Activated T-helper 2 cell treated with anti-CD3 and anti-CD28 coated beads, Interferon-gamma antibody, Interleukin-2, Interleukin-4, amounts not matched to agents 10 μg/mL and 5 μg/mL and 100 μg/mL, durations not matched to agents 14 hours and 24 hours and 36 hours (primary cell): Measurements from ENCODE around the gene DEFB129. TPM values are rescaled to one million over a fixed set of nuclear protein-coding genes. Genes with fewer than 3 reads are reported as not detected.
"Not testable (repeated sequence)": the region's sequence is repeated elsewhere in the genome, so short reads cannot be mapped to it uniquely, and the experiment has no call there.

Experiments used
- DNase-seq: peaks from one replicate; pipeline ENCODE4 v3.0.0; 2021; ENCODE audit warnings: low spot score
- H3K27ac Mint-ChIP-seq: one replicate; pipeline ENCODE4 v1.8.0; 2021; ENCODE audit warnings: mixed read lengths
- H3K27me3 Mint-ChIP-seq: one replicate; pipeline ENCODE4 v1.8.0; 2021; ENCODE audit warnings: low read depth, mixed read lengths
- H3K36me3 Mint-ChIP-seq: one replicate; pipeline ENCODE4 v1.8.0; 2021; ENCODE audit warnings: low read depth, mixed read lengths
- H3K4me1 Mint-ChIP-seq: one replicate; pipeline ENCODE4 v1.8.0; 2021; ENCODE audit warnings: low read depth, mixed read lengths
- H3K4me3 Mint-ChIP-seq: one replicate; pipeline ENCODE4 v1.8.0; 2021; ENCODE audit warnings: low read depth, mild to moderate bottlenecking, moderate library complexity, mixed read lengths
- H3K9me3 Mint-ChIP-seq: one replicate; pipeline ENCODE4 v1.8.0; 2021; ENCODE audit warnings: mixed read lengths
- intact Hi-C: fragments of 100-400 bp; cut with micrococcal nuclease; formaldehyde crosslinking; loops from one replicate; pipeline ENCODE4 v1.15.1; 2023
- total RNA-seq: library from RNA; stranded (reverse); gene quantifications from 2 replicates; pipeline ENCODE4 v1.2.3, GENCODE V29; 2022

Gene DEFB129
- total RNA-seq, 1 donor from 2014 or later, result not detected

DNA sequence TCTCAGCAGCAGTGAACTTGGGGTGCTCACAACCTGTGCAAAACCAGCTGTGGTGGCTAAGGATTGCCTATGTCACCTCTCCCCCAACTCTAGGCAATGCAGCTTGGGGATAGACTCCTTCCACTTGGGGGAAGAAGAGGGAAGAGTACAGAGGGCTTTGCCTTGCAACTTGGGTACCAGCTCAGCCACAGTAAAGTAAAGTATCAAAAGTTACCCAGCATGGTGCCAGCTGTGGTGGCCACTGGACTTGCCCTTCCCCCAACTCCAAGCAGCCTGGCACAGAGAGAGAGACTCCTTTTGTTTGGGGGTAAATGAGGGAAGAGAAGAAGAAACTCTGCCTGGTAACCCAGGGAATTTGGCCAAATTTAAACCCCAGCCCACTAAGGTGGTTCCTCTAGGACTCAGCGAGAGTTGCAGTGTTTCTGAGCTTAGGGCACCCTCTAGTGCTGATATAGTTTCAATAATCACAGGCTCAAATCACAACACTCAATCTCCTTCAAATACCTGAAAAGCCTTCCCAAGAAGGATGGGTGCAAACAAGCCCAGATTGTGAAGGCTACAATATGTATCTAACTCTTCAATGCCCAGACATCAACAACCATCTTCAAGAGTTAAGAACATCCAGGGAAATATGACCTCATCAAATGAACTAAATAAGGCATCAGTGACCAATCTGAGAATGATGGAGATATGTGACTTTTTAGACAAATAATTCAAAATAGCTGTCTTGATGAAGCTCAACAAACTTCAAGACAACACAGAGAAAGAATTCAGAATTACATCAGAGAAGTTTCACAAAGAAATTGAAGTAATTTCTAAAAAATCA is 7.6 kb upstream of the DEFB129 start:
- intact Hi-C loops, result no loop called here
- H3K4me1 Mint-ChIP-seq, result no peaks in the 10 kb centered on the region

DNA sequence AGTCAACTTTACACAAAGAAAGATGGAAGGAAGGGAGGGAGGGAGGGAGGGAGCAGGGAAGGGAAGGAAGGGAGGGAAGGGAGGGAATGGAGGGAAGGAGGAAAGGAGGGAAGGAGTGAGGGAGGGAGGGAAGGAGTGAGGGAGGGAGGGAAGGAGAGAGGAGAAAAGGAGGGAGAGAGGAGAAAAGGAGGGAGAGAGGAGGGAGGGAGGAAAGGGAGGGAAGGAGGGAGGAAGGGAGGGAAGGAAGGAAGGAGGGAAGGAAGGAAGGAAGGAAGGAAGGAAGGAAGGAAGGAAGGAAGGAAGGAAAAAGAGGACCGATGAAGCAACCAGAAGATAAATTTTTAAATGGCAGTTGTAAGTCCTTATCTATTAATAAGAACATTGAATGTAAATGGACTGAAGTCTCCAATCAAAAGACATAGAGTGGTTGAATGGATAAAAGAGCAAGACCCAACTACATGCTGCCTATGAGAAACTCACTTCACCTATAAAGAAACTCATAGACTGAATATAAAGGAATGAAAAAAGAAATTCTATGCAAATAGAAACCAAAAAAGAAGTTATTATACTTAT is 5.7 kb upstream of the DEFB129 start:
- Mint-ChIP-seq H3K27ac (no peak overlapping the region), H3K9me3 (peaks cover 4% of the 10 kb centered on the region), H3K4me3 (no peak overlapping the region), H3K27me3 (peaks cover 55% of the 10 kb centered on the region), H3K36me3 (no peaks in the 10 kb centered on the region), H3K4me1 (peaks cover under 1% of the 10 kb centered on the region)
- DNase-seq, result no peak
- intact Hi-C loops, result no loop called here

More for the DNA sequence above, 7.6 kb upstream of the DEFB129 start:
- Mint-ChIP-seq H3K9me3 (no peaks in the 10 kb centered on the region), H3K27me3 (peaks cover 50% of the 10 kb centered on the region), H3K36me3 (no peaks in the 10 kb centered on the region), H3K27ac (no peak overlapping the region), H3K4me3 (no peak overlapping the region)
- no peak for DNase-seq

DNA sequence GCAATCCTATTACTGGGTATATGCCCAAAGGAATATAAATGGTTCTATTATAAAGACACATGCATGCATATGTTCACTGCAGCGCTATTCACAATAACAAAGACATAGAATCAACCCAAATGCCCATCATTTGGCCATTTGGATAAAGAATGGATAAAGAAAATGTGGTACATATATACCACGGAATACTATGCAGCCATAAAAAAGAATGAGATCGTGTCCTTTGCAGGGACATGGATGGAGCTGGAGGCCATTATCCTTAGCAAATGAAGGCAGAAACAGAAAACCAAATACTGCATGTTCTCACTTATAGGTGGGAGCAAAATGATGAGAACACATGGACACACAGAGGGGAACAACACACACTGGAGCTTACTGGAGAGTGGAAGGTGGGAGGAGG is 1.2 kb upstream of the DEFB129 start:
- DNase-seq, H3K27ac Mint-ChIP-seq, H3K4me1 Mint-ChIP-seq, H3K9me3 Mint-ChIP-seq, H3K4me3 Mint-ChIP-seq, intact Hi-C loops, H3K36me3 Mint-ChIP-seq: not testable (repeated sequence)
- H3K27me3 Mint-ChIP-seq, result peaks cover 30% of the 10 kb centered on the region

DNA sequence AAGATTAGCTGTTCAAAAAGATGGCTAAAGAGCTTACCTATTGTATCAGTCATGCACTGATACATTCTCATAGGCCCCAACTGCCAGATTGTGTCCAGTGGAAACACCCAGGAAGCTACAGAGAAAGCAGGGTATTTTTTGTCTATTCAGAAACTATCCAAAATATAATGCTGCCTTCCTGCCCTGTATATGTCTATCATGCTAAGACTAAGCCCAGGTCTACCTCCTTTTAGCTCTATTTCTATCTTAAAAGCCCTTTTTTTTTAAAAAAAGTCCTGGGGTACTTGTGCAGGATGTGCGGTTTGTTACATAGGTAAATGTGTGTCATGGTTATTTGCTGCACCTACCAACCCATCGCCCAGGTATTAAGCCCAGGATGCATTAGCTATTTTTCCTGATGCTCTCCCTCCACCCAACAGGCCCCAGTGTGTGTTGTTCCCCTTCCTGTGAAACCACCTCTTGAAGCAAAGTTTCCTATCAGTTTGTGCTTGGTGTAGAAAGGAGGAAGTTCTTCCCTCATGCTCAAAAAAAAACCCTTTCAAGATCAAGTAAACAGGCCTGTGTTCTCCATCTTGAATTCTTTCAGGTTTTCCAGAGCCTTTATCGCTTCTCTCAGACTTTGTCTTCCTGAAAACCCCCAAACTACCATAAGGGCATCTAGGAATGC is 514 bp downstream of the DEFB129 start:
- Mint-ChIP-seq H3K27ac (no peak overlapping the region), H3K4me3 (no peak overlapping the region)

DNA sequence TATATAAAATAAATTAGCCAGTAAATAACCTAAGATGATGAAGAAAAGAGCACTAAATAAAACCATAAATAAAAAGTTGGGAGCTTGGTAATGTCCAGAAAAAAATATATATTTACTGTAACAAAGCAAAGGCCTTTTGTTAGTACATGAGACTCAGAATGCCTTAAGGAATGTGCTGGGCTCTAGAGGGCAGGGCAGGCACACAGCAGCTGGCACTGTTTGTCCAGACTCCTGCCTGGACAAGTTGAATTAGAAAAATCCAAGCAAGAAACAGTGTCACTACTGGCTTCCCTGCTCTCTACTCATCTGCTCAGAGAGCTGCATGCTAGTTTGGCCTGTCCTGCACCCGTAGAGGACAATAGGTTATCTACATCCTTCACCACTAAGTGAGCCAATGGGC is 8.8 kb downstream of the DEFB129 start:
- H3K27ac Mint-ChIP-seq, result no peak overlapping the region
- peaks cover 13% of the 10 kb centered on the region for H3K4me1 Mint-ChIP-seq
- no peaks in the 10 kb centered on the region for H3K36me3 Mint-ChIP-seq
- intact Hi-C loops, result loop anchor here (2.0 kb wide), 1 partner anchor 31 kb away; no protein-coding TSS in a partner anchor
- H3K27me3 Mint-ChIP-seq, result peaks cover 1% of the 10 kb centered on the region
- DNase-seq, result no peak
- H3K4me3 Mint-ChIP-seq, result no peak overlapping the region
- no peaks in the 10 kb centered on the region for H3K9me3 Mint-ChIP-seq

More for the DNA sequence above, 514 bp downstream of the DEFB129 start:
- Mint-ChIP-seq H3K27me3 (peaks cover 20% of the 10 kb centered on the region), H3K9me3 (peaks cover 4% of the 10 kb centered on the region), H3K4me1 (peaks cover 8% of the 10 kb centered on the region), H3K36me3 (no peaks in the 10 kb centered on the region)
- no peak for DNase-seq
- intact Hi-C loops, result no loop called here

DNA sequence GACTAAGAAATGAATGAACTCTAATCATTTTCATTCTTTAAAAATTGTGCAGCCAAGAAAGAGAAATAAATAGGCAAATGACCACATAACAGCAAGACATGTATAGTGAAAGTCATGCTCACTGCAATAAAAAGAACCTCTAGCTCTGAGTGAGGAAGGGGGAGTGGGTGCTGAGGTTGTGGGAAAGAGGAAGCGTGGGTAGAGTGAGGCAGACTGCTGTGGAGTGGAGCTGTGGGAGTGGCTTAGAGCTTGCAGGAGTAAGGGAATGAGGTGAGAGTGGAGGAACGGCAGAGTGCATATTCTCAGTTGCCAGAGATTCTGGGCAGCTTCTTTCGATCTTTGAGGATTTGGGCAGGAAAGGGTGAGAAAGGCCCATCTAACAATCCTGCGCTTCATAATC is 10.4 kb downstream of the DEFB129 start:
- intact Hi-C loops, result loop anchor here (1.0 to 2.0 kb wide), 2 partner anchors 29 to 196 kb away; no protein-coding TSS in a partner anchor
- H3K9me3 Mint-ChIP-seq, result no peaks in the 10 kb centered on the region
- DNase-seq, result no peak
- H3K4me1 Mint-ChIP-seq, result peaks cover 13% of the 10 kb centered on the region
- H3K27me3 Mint-ChIP-seq, result peaks cover 8% of the 10 kb centered on the region
- peak overlapping the region; percentile 66 for H3K4me3 Mint-ChIP-seq
- H3K36me3 Mint-ChIP-seq, result no peaks in the 10 kb centered on the region
- peak overlapping the region; percentile 83 for H3K27ac Mint-ChIP-seq

DNA sequence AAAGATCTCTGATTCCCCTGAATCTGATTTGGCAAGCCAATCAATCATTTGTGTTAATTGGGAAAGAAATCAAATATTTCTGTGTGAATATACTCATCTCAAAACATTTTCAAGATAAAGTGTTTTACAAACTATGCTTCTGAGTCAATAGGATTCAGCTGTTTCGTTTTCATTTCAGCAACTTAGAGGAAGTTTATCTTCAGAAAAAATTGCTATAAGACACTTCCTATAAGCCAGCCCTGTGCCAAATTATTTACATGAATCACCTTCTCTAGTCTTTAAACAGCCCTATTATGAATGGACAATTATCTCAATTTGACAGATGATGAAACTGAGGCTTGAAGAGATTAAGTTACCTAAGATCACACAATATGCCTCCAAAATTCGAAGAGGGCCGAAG is 10.9 kb downstream of the DEFB129 start:
- intact Hi-C loops, result loop anchor here (1.0 to 2.0 kb wide), 2 partner anchors 29 to 195 kb away; no protein-coding TSS in a partner anchor
- no peaks in the 10 kb centered on the region for H3K9me3 Mint-ChIP-seq
- peaks cover 14% of the 10 kb centered on the region for H3K4me1 Mint-ChIP-seq
- H3K4me3 Mint-ChIP-seq, result peak overlapping the region; percentile 66
- H3K36me3 Mint-ChIP-seq, result no peaks in the 10 kb centered on the region
- H3K27ac Mint-ChIP-seq, result peak overlapping the region; percentile 83
- DNase-seq, result no peak
- peaks cover 12% of the 10 kb centered on the region for H3K27me3 Mint-ChIP-seq

DNA sequence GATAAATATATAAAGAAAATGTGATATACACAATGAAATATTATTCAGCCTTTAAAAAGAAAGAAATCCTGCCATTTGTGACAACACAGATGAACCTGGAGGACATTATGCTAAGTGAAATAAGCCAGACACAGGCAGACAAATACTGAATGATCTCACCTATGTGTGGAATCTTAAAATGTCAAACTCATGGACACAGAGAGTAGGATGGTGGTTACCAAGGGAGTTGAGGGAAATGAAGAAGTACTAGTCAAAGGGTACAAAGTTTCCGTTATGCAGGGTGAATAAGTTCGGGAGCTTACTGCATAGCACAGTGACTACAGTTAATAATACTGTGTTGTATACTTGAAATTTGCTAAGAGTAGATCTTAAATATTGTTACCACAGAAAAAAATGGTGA is 15.8 kb downstream of the DEFB129 start:
- DNase-seq, result no peak
- Mint-ChIP-seq H3K27me3 (peaks cover 21% of the 10 kb centered on the region), H3K4me3 (no peak overlapping the region), H3K9me3 (peaks cover 7% of the 10 kb centered on the region), H3K27ac (no peak overlapping the region), H3K36me3 (no peaks in the 10 kb centered on the region), H3K4me1 (peaks cover 9% of the 10 kb centered on the region)
- intact Hi-C loops, result no loop called here

DNA sequence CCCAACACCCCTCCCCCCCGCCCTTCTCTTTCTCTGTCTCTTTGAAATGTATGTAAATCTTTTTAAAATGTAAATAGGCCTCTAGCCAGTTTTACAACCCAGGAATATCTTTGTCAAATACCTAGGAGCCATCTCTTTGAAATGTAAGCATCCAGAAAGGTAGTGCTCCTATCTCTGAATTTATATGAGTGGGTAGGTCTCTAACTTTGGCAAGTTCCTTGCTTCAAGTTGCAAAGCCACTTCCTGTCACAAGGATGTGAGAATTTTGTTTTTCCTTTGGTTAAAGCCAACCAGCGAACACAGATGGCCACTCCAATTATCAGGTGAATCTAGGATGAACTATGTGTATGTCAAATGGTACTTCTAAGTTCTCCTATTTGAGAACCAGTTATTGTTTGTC is 24.3 kb downstream of the DEFB129 start:
- H3K9me3 Mint-ChIP-seq, result peaks cover 7% of the 10 kb centered on the region
- H3K4me3 Mint-ChIP-seq, result no peak overlapping the region
- H3K27me3 Mint-ChIP-seq, result peaks cover 1% of the 10 kb centered on the region
- intact Hi-C loops, result no loop called here
- H3K27ac Mint-ChIP-seq, result no peak overlapping the region
- DNase-seq, result no peak
- no peaks in the 10 kb centered on the region for H3K36me3 Mint-ChIP-seq
- H3K4me1 Mint-ChIP-seq, result peaks cover 9% of the 10 kb centered on the region

DNA sequence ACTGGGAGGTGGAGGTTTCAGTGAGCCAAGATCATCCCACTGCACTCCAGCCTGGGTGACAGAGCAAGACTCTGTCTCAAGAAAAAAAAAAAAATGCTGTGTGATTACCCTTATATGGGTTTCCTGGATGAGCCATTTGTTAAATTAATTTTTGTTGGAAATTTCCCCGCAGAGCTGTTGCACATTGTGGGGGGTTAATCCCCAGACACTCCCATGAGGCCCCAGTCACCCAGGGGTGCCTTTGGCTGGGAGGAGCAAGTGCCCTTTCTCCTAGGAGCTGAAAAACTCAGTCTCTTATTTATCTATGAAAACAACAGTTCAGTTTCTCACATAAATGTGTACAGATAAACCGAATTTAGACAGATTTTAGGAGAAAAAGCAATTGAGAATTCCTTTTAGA is 25.7 kb downstream of the DEFB129 start:
- intact Hi-C loops, result no loop called here
- H3K4me3 Mint-ChIP-seq, result no peak overlapping the region
- H3K27me3 Mint-ChIP-seq, result peaks cover 6% of the 10 kb centered on the region
- peaks cover 9% of the 10 kb centered on the region for H3K4me1 Mint-ChIP-seq
- H3K27ac Mint-ChIP-seq, result no peak overlapping the region
- H3K36me3 Mint-ChIP-seq, result no peaks in the 10 kb centered on the region
- DNase-seq, result no peak
- H3K9me3 Mint-ChIP-seq, result no peaks in the 10 kb centered on the region

DNA sequence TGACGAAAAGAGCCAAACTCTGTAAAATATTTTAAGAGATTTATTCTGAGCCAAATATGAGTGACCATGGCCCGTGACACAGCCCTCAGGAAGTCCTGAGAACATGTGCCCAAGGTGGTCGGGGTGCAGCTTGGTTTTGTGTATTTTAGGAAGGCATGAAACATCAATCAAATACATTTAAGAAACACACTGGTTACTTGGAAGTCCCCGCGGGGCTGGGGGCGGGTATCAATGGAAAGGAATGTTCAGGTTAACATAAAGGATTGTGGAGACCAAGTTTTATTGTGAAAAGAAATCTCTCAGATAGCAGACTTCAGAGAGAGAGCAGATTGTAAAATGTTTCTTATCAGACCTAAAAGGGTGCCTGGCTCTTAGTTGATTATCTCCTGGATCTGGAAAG is 26.4 kb downstream of the DEFB129 start:
- H3K4me3 Mint-ChIP-seq, H3K9me3 Mint-ChIP-seq, H3K27me3 Mint-ChIP-seq, DNase-seq, H3K27ac Mint-ChIP-seq, H3K36me3 Mint-ChIP-seq, intact Hi-C loops: not testable (repeated sequence)
- H3K4me1 Mint-ChIP-seq, result peaks cover 11% of the 10 kb centered on the region

DNA sequence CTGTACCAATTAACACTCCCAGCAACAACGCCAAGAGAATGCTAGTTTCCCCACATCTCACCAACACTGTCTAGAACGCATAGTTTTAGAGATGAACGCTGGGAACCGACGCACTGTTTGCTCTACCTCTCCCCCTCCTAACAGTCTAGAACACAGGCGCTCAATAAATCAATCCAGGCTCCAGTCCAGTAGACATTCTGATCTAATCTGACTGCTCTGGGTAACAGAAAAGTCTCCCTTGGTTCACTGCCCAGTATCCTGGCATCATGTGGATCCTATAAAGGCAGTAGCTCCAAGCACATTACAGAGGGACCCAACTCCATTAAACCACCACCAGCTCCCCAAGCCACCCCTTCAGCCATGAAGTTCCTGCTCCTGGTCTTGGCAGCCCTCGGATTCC is 30.4 kb downstream of the DEFB129 start, which contains the start of gene DEFB132:
DEFB132 (plus strand) TSS at position 306 of the 400 bp plus-strand sequence; CDS start at position 361, 55 bp downstream.
- Mint-ChIP-seq H3K27me3 (peaks cover 6% of the 10 kb centered on the region), H3K27ac (no peak within 1 kb of the TSS), H3K4me1 (peaks cover 13% of the 10 kb centered on the region), H3K4me3 (no peak within 1 kb of the TSS), H3K9me3 (no peaks in the 10 kb centered on the region), H3K36me3 (no peaks in the 10 kb centered on the region)
- intact Hi-C loops, result no loop called here
- DNase-seq, result no peak
